Measurements from ENCODE around the gene GUCY1A2.

Gene GUCY1A2

GRCh38 chr11:106848526-106848925 lies 169.8 kb downstream of the GUCY1A2 start:
- H3K4me3 ChIP-seq (ENCODE audit: low read depth, low read length), result no peak overlapping the region
- DNase-seq (ENCODE audit: low read depth), result no peak
- TF ChIP-seq CTCF (IDR thresholded peaks at IDR 0.05; ENCODE audit: low read depth, low read length), result no peak
- TF ChIP-seq POLR2A (IDR thresholded peaks at IDR 0.05; ENCODE audit: extremely low read depth, insufficient read length), result no peak
- no peak for TF ChIP-seq MYC (IDR thresholded peaks at IDR 0.05; ENCODE audit: low read depth, low read length)
- no peak for TF ChIP-seq MAX (IDR thresholded peaks at IDR 0.05; ENCODE audit: low read depth, low read length)

- no peak for TF ChIP-seq MYC (IDR thresholded peaks at IDR 0.05; ENCODE audit: low read depth, low read length)
- TF ChIP-seq POLR2A (IDR thresholded peaks at IDR 0.05; ENCODE audit: extremely low read depth, insufficient read length), result no peak
- TF ChIP-seq CTCF (IDR thresholded peaks at IDR 0.05; ENCODE audit: low read depth, low read length), result no peak
- no peak for TF ChIP-seq MAX (IDR thresholded peaks at IDR 0.05; ENCODE audit: low read depth, low read length)
- no peak for DNase-seq (ENCODE audit: low read depth)
- no peak overlapping the region for H3K4me3 ChIP-seq (ENCODE audit: low read depth, low read length)
These were observed 176.1 kb downstream of the GUCY1A2 start for GRCh38 chr11:106842134-106842533.

- no peak for DNase-seq (ENCODE audit: low read depth)
- TF ChIP-seq MYC (IDR thresholded peaks at IDR 0.05; ENCODE audit: low read depth, low read length) (no peak), CTCF (IDR thresholded peaks at IDR 0.05; ENCODE audit: low read depth, low read length) (no peak), MAX (IDR thresholded peaks at IDR 0.05; ENCODE audit: low read depth, low read length) (no peak), POLR2A (IDR thresholded peaks at IDR 0.05; ENCODE audit: extremely low read depth, insufficient read length) (no peak)
- H3K4me3 ChIP-seq (ENCODE audit: low read depth, low read length), result no peak overlapping the region
These were observed 177.3 kb downstream of the GUCY1A2 start for GRCh38 chr11:106840947-106841346.

GRCh38 chr11:106840146-106840545 lies 178.1 kb downstream of the GUCY1A2 start:
- no peak for TF ChIP-seq CTCF (IDR thresholded peaks at IDR 0.05; ENCODE audit: low read depth, low read length)
- TF ChIP-seq MYC (IDR thresholded peaks at IDR 0.05; ENCODE audit: low read depth, low read length), result no peak
- no peak for TF ChIP-seq POLR2A (IDR thresholded peaks at IDR 0.05; ENCODE audit: extremely low read depth, insufficient read length)
- no peak for TF ChIP-seq MAX (IDR thresholded peaks at IDR 0.05; ENCODE audit: low read depth, low read length)
- no peak for DNase-seq (ENCODE audit: low read depth)
- no peak overlapping the region for H3K4me3 ChIP-seq (ENCODE audit: low read depth, low read length)

- TF ChIP-seq POLR2A (IDR thresholded peaks at IDR 0.05; ENCODE audit: extremely low read depth, insufficient read length) (no peak), MYC (IDR thresholded peaks at IDR 0.05; ENCODE audit: low read depth, low read length) (no peak), MAX (IDR thresholded peaks at IDR 0.05; ENCODE audit: low read depth, low read length) (no peak), CTCF (IDR thresholded peaks at IDR 0.05; ENCODE audit: low read depth, low read length) (no peak)
- H3K4me3 ChIP-seq (ENCODE audit: low read depth, low read length), result no peak overlapping the region
- no peak for DNase-seq (ENCODE audit: low read depth)
These were observed 183.7 kb downstream of the GUCY1A2 start for GRCh38 chr11:106834567-106834966.

GRCh38 chr11:106828976-106829375 lies 189.3 kb downstream of the GUCY1A2 start:
- H3K4me3 ChIP-seq (ENCODE audit: low read depth, low read length), result no peak overlapping the region
- TF ChIP-seq CTCF (IDR thresholded peaks at IDR 0.05; ENCODE audit: low read depth, low read length) (no peak), POLR2A (IDR thresholded peaks at IDR 0.05; ENCODE audit: extremely low read depth, insufficient read length) (no peak), MYC (IDR thresholded peaks at IDR 0.05; ENCODE audit: low read depth, low read length) (no peak), MAX (IDR thresholded peaks at IDR 0.05; ENCODE audit: low read depth, low read length) (no peak)
- no peak for DNase-seq (ENCODE audit: low read depth)
